DND-41 (cell line): Measurements from ENCODE around the gene ANKRD13A.

Experiments
- ATAC-seq: fragments of 200-7000 bp; cut with Tn5 transposase; 3 replicates; pipeline ENCODE4 v1.9.1; 2021; ENCODE audit warnings: low read depth; ENCODE audit not compliant: insufficient read depth
- DNase-seq: peaks from one replicate; pipeline ENCODE4 v3.0.0-alpha.2; 2020
- H2AFZ ChIP-seq: 2 replicates; pipeline ENCODE4 v1.6.0; 2012; ENCODE audit warnings: low read depth, low read length
- H3K27ac ChIP-seq: 2 replicates; pipeline ENCODE4 v1.5.1; 2012; ENCODE audit warnings: low read length, inconsistent platforms
- H3K27me3 ChIP-seq: fragments of 200-600 bp; sonication (generic); 2 replicates; pipeline ENCODE4 v1.6.0; 2012; ENCODE audit warnings: low read length, mild to moderate bottlenecking, inconsistent platforms; ENCODE audit not compliant: insufficient read depth, poor library complexity
- H3K36me3 ChIP-seq: 2 replicates; pipeline ENCODE4 v1.5.1; 2012; ENCODE audit warnings: low read length, inconsistent platforms; ENCODE audit not compliant: insufficient read depth
- H3K4me1 ChIP-seq: 2 replicates; pipeline ENCODE4 v1.5.1; 2012; ENCODE audit warnings: mild to moderate bottlenecking, low read length; ENCODE audit not compliant: insufficient read depth
- H3K4me2 ChIP-seq: 2 replicates; pipeline ENCODE4 v1.6.0; 2012; ENCODE audit warnings: mild to moderate bottlenecking, moderate library complexity, low read length, inconsistent platforms; ENCODE audit not compliant: insufficient read depth
- H3K4me3 ChIP-seq, 2 experiments: fragments of 200-600 bp in 1 of 2; shearing (Covaris generic) in 1 of 2; 2 replicates each; pipeline ENCODE4 v1.5.1; 2012 to 2016; ENCODE audit warnings: inconsistent platforms in 2 of 2, low read length in 2 of 2, mild to moderate bottlenecking in 2 of 2, low read depth in 1 of 2, moderate library complexity in 1 of 2
- H3K79me2 ChIP-seq: 2 replicates; pipeline ENCODE4 v1.6.0; 2012; ENCODE audit warnings: low read length, inconsistent platforms; ENCODE audit not compliant: insufficient read depth
- H3K9ac ChIP-seq: 2 replicates; pipeline ENCODE4 v1.6.0; 2012; ENCODE audit warnings: low read depth, mild to moderate bottlenecking, inconsistent platforms, low read length, moderate library complexity
- H3K9me3 ChIP-seq: 2 replicates; pipeline ENCODE4 v1.5.1; 2012; ENCODE audit warnings: low read length, moderate library complexity, mild to moderate bottlenecking, inconsistent platforms; ENCODE audit not compliant: insufficient read depth, severe bottlenecking
- H4K20me1 ChIP-seq: 2 replicates; pipeline ENCODE4 v1.6.0; 2012; ENCODE audit warnings: low read length; ENCODE audit not compliant: insufficient read depth
- CTCF ChIP-seq: IDR thresholded peaks from 2 replicates; pipeline ENCODE4 v1.5.1; 2012; ENCODE audit warnings: borderline replicate concordance, low read length, moderate library complexity, mild to moderate bottlenecking; ENCODE audit not compliant: poor library complexity, severe bottlenecking; ENCODE audit errors: extremely low read depth
- EZH2 ChIP-seq: IDR thresholded peaks from 3 replicates; pipeline ENCODE4 v1.6.1; 2012; ENCODE audit warnings: borderline replicate concordance, low read depth, mild to moderate bottlenecking, moderate library complexity, low read length, inconsistent platforms; ENCODE audit not compliant: severe bottlenecking

Gene ANKRD13A

GRCh38 chr12:110001596-110001995 lies 2.4 kb downstream of the ANKRD13A start:
- TF ChIP-seq EZH2 (no peak), CTCF (no peak)
- Histone ChIP-seq H3K4me2 (no peak overlapping the region), H3K9ac (no peak overlapping the region), H2AFZ (no peak overlapping the region), H3K79me2 (peaks cover 57% of the 10 kb centered on the region), H3K4me1 (peaks cover 36% of the 10 kb centered on the region), H3K4me3 (no peak overlapping the region), H3K27me3 (no peaks in the 10 kb centered on the region), H4K20me1 (0 out of 2 replicates have a peak, but pooled peaks cover 9% of the 10 kb centered on the region), H3K9me3 (no peaks in the 10 kb centered on the region), H3K36me3 (peaks cover 12% of the 10 kb centered on the region), H3K27ac (no peak overlapping the region)
- ATAC-seq (no peak), DNase-seq (no peak)

DNA sequence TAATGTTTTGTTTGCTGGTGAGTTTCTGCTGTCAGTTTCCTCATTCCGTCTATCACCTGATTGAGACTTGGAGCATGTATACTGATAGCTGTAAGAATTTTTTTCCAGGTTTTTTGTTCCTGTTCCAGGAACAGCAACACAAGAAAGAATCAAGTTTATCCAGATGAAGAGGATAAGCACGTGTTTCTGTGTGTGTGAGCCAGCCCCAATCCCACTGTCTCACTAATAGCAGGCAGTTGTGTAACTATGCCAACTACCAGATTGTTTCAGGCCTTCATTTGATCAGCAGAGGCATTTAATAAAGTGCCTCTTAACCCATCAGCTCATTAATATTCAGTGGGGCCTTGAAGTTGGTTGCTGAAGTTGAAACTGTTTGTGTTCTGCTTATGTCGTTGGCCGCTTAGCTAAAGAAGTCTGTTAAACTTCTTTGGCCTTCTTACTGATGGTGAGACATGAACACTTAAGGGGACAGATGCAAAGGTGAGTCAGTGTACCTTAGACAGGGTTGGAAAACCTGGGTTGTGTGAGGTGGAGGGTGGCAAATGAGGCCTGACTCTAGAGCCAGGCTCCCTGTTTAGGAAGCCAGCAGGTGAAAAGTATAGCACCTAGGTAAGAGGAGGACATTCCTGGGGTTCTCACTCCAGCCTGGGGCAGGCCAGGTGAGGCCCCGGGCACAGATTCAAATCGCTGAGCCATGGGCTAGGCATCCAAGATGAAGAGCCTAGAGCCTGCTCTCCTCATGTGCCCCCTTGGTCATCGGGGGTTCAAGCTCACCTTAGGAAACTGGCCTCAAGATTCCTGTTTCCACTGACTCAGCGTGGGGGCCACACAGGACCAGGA lies 3.7 kb downstream of the ANKRD13A start:
- no peak for TF ChIP-seq CTCF
- no peak for TF ChIP-seq EZH2
- Histone ChIP-seq H3K4me3 (no peak overlapping the region), H3K9ac (no peak overlapping the region), H3K27me3 (no peaks in the 10 kb centered on the region), H3K27ac (no peak overlapping the region), H2AFZ (no peak overlapping the region), H3K4me1 (peaks cover 32% of the 10 kb centered on the region), H4K20me1 (0 out of 2 replicates have a peak, but pooled peaks cover 9% of the 10 kb centered on the region), H3K4me2 (no peak overlapping the region), H3K9me3 (no peaks in the 10 kb centered on the region), H3K36me3 (peaks cover 12% of the 10 kb centered on the region), H3K79me2 (peaks cover 64% of the 10 kb centered on the region)
- ATAC-seq: no peak
- DNase-seq: no peak

DNA sequence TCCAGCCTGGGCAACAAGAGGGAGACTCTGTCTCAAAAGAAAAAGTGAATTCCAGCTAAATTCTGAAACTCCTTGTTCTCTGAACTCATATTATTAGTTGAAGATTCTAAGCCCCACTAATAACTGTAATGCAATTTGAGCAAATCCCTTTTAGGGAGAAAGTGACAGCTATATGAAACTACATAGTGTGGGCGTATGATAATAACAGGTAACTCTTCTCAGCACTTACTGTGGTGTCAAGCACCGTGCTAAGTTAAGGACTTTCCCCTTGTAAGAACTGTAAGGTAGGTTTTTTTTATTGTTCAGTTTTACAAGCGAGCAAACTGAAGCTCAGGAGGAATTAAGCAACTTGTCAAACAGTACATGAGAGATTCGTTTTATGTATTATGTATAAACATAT lies 5.4 kb downstream of the ANKRD13A start:
- no peaks in the 10 kb centered on the region for H3K27me3 ChIP-seq
- H3K4me3 ChIP-seq: no peak overlapping the region
- peaks cover 22% of the 10 kb centered on the region for H3K4me1 ChIP-seq
- ATAC-seq (no peak), DNase-seq (no peak)
- H4K20me1 ChIP-seq: 0 out of 2 replicates have a peak, but pooled peaks cover 9% of the 10 kb centered on the region
- H3K36me3 ChIP-seq: peaks cover 12% of the 10 kb centered on the region
- H3K4me2 ChIP-seq: no peak overlapping the region
- no peak overlapping the region for H3K27ac ChIP-seq
- TF ChIP-seq CTCF: no peak
- no peak for TF ChIP-seq EZH2
- no peak overlapping the region for H2AFZ ChIP-seq
- H3K9ac ChIP-seq: no peak overlapping the region
- peaks cover 73% of the 10 kb centered on the region for H3K79me2 ChIP-seq
- no peaks in the 10 kb centered on the region for H3K9me3 ChIP-seq
